Measurements from ENCODE around the gene RAB40B. TPM values are rescaled to one million over a fixed set of nuclear protein-coding genes. Genes with fewer than 3 reads are reported as not detected.

RAB40B gene
- polyA plus RNA-seq, 2 of the 4 experiments (the other 2 are of a cell fraction): 5.6 to 9.4 TPM

GRCh38 chr17:82716203-82717010 lies 17.9 kb upstream of the RAB40B start, which contains the start of gene FN3KRP (continued):
- TF ChIP-seq HOXA7 (CRISPR knock-in tag; IDR thresholded peaks at IDR 0.05): no peak
- no peak for TF ChIP-seq JUNB (IDR thresholded peaks at IDR 0.05)
- TF ChIP-seq RNF2 (IDR thresholded peaks at IDR 0.05; ENCODE audit: borderline replicate concordance, low read depth): no peak
- no peak for TF ChIP-seq HEYL (CRISPR knock-in tag; IDR thresholded peaks at IDR 0.05)
- no peak for TF ChIP-seq CEBPB (IDR thresholded peaks at IDR 0.05)
- no peak for TF ChIP-seq EHF (CRISPR knock-in tag; IDR thresholded peaks at IDR 0.05)
- no peak for TF ChIP-seq RAD21 (conservative IDR thresholded peaks at IDR 0.05 in 1 of 2, IDR thresholded peaks at IDR 0.05 in 1 of 2)
- TF ChIP-seq ATOH8 (CRISPR knock-in tag; IDR thresholded peaks at IDR 0.05; ENCODE audit: low read depth): no peak
- no peak for TF ChIP-seq FOXS1 (CRISPR knock-in tag; IDR thresholded peaks at IDR 0.05)
- no peak for TF ChIP-seq CBX8 (IDR thresholded peaks at IDR 0.05)
- no peak for TF ChIP-seq HDAC2 (IDR thresholded peaks at IDR 0.05)
- no peak for TF ChIP-seq POLR2AphosphoS2 (conservative IDR thresholded peaks at IDR 0.05; ENCODE audit: low read length)
- TF ChIP-seq FOSL2 (IDR thresholded peaks at IDR 0.05): no peak
- no peak for TF ChIP-seq FOSL2 (CRISPR knock-in tag; IDR thresholded peaks at IDR 0.05)
- no peak for TF ChIP-seq HOXB13 (CRISPR knock-in tag; IDR thresholded peaks at IDR 0.05; ENCODE audit: low read depth)
- TF ChIP-seq ESRRA (IDR thresholded peaks at IDR 0.05; ENCODE audit: borderline replicate concordance, low read length): no peak
- TF ChIP-seq PBX3 (IDR thresholded peaks at IDR 0.05): no peak
- peak; percentile 66 for TF ChIP-seq E2F6 (IDR thresholded peaks at IDR 0.05; ENCODE audit: borderline replicate concordance, low read depth)
- no peak for TF ChIP-seq CHD4 (IDR thresholded peaks at IDR 0.05; ENCODE audit: borderline replicate concordance)
- TF ChIP-seq MAZ (IDR thresholded peaks at IDR 0.05; ENCODE audit: borderline replicate concordance, low read depth, low read length): no peak
- TF ChIP-seq PHF8 (IDR thresholded peaks at IDR 0.05; ENCODE audit: borderline replicate concordance, low read depth): 0 out of 2 replicates have a peak, but pooled peaks have one; percentile 65
- TF ChIP-seq NFE2L2 (conservative IDR thresholded peaks at IDR 0.05; ENCODE audit: low read length): no peak
- no peak for TF ChIP-seq BCL3 (IDR thresholded peaks at IDR 0.05)
- no peak for TF ChIP-seq RCOR1 (IDR thresholded peaks at IDR 0.05; ENCODE audit: low read depth, low read length)
- no peak for TF ChIP-seq USF2 (IDR thresholded peaks at IDR 0.05)
- 0 out of 2 replicates have a peak, but pooled peaks have one; percentile 17 for TF ChIP-seq TP53 (CRISPR knock-in tag; IDR thresholded peaks at IDR 0.05)
- TF ChIP-seq HOXB5 (CRISPR knock-in tag; IDR thresholded peaks at IDR 0.05): no peak
- TF ChIP-seq GATA3 (IDR thresholded peaks at IDR 0.05; ENCODE audit: borderline replicate concordance): 0 out of 2 replicates have a peak, but pooled peaks have one; percentile 13
- no peak for TF ChIP-seq CHD2 (IDR thresholded peaks at IDR 0.05; ENCODE audit: low read length, partially characterized antibody)
- no peak for TF ChIP-seq CTCF (IDR thresholded peaks at IDR 0.05)
- no peak for TF ChIP-seq MYC (IDR thresholded peaks at IDR 0.05; ENCODE audit: borderline replicate concordance, low read length)
- no peak for TF ChIP-seq TFCP2L1 (CRISPR knock-in tag; IDR thresholded peaks at IDR 0.05)
- TF ChIP-seq FOSB (CRISPR knock-in tag; IDR thresholded peaks at IDR 0.05): no peak
- no peak for TF ChIP-seq SREBF2 (IDR thresholded peaks at IDR 0.05)
- no peak for TF ChIP-seq CBX2 (IDR thresholded peaks at IDR 0.05; ENCODE audit: borderline replicate concordance, low read depth)
- peak; percentile 38 to 82; a peak in 2 of 5 replicates for TF ChIP-seq JUN (IDR thresholded peaks at IDR 0.05)
- no peak for TF ChIP-seq KDM1A (IDR thresholded peaks at IDR 0.05; ENCODE audit: low read depth)
